Globus pallidus (tissue), 1 donor: Measurements from ENCODE around the gene RAD23B.

ENCODE experiments used
- DNase-seq: peaks from one replicate; pipeline ENCODE4 v3.0.0-alpha.2; 2015; ENCODE audit warnings: low spot score

RAD23B gene

DNA sequence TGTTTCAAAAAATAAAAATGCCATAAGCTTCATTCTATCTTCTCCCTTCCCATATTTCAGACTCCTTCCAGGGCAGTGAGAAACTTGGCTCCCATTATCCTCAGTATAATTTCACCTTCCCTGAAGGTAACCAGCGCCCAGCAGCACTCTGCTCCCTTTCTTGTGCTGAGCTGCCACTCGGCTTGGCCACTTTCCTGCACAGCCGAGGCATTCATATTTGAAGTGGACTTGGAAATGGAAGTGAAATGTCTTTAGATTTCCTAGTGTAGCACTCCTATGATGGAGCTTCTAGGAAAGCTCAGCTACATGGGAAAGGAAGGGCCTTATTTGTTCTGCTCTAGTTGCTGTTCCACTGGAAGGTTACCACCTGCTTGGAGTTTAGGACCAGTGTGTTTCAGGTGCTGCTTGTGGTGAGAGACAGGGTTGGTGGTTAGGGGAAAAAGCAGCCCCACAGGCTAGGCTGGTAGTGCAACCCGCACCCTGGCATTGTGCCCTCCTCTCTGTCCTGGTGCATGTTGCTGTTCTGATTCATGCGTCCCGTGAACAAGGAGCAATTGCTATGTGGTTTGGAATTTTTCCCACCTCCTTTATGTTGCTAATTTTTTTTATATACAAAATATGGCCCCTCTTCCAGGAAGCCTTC, 53.8 kb downstream of the RAD23B start:
- no peak for DNase-seq

DNA sequence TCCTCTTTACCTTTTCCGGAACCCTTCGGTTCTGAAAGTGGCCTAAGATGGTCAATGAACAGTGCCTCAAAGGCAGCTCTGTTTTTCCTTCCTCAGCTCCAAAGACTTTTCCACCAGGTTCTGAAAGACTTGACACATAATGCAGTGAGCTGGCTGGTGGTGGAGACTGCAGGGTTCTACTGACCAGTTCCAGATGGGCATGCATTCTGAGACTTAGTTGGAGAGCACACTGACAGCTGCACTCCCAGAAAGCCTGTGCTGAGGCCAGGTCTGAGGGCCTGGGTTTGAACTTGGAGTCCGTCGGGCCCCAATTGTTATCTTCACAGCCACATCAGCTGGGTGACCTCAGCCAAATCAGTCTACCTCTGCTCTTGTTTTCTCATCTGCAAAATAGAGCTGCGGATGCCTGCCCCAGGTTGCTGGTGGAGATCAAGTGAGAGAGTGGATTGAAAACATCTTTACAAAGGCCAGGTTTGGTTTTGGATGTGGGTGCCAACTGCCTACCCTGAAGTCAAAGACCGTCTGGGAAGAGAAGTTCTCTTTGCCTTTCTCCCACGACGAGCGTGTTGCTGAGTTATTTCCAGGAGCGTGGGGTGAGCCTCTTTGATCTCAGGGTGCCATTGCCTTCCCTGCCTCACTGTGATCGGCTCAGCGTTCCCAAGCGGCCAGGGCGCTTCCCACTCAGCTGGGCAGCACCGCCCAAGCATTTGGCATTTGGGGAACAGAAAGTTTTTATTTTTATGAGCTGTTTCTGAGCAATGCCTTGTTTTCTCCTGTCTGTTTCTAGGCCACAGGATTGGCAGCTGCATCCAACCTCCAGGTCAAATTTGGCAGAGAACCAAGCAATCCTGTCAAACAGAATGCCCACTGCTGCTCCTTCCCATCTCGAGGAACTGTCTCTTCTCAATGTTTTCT, 54.9 kb downstream of the RAD23B start:
- no peak for DNase-seq

GRCh38 chr9:107338911-107339659, 56.0 kb downstream of the RAD23B start:
- no peak for DNase-seq

- no peak for DNase-seq
Measured at GRCh38 chr9:107340920-107341632, 58.0 kb downstream of the RAD23B start.

DNA sequence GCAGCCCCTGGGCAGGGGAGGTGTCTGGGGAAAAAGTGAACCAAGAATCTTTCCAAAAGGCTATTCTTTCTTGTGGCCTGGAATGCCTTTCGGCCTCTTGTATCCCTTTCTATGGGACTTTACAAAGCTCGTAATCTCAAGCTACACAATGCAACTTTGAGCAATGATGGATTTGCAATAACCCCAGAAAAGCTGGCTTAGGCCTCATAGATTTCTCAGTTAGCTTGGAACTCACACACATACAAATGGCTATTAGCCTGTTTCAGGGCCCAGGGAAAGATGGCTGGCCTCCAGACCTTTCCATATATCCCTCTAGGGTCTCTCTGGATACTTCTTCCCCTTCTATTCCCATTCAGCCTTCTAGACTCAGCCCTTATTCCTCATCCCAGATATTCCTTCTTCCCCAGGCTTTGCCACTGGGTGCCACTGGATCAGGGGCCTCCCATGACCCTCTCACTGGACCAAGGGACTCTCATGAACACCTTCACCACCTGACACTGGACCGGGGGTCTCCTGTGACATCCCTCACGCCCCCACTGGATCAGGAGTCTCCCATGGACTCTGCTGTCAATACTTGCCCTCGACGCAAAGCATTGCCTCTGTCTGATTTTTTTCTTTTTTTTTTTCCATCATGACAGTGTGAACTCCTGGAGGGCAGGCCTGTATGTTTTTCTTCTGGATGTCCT, 59.5 kb downstream of the RAD23B start:
- no peak for DNase-seq

DNA sequence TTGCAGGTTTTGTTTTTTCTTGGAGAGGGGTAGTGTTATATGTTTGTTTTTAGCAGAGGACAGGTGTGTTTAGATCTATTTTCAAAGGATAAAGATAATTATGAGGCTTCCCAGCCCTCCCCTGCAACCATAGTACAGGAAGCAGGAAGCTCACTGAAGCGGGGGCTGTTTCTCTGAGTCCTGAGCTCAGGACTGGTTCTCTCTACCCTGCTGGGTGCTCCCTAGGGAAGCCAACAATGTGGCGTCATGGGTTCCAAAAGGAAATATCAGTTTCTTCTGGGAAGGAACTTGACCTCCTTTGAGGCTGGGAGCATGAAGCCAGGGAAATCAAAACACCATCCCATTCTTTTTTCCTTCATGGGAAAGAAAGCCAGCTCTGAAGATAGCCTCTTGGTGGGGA, 62.2 kb downstream of the RAD23B start:
- no peak for DNase-seq

GRCh38 chr9:107348836-107349235, 65.8 kb downstream of the RAD23B start:
- DNase-seq = no peak

DNA sequence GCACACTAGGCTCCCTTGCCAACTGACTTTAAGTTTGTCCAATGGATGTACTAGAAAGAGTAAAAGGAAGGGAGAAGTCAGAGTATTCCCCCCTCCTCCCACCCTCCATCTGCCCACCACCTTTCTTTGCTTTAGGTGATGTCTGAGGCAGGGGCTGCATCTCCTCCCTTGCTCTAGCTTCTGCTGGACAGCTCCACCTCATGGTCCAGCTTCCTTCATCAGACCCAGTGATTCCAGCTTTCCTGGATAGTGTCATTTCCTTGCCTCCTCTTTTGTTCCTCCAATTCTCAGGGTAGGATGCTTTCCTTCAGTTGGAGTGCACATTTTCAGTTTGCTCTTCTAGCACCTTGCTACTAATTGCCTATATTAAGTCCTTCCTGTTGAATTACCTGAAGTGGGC, 67.4 kb downstream of the RAD23B start:
- DNase-seq = no peak

- DNase-seq = no peak
Measured at GRCh38 chr9:107351382-107352045, 68.4 kb downstream of the RAD23B start.

GRCh38 chr9:107355394-107355793, 72.3 kb downstream of the RAD23B start:
- DNase-seq = no peak

- DNase-seq = no peak
Measured at GRCh38 chr9:107358986-107359385, 75.9 kb downstream of the RAD23B start.

DNA sequence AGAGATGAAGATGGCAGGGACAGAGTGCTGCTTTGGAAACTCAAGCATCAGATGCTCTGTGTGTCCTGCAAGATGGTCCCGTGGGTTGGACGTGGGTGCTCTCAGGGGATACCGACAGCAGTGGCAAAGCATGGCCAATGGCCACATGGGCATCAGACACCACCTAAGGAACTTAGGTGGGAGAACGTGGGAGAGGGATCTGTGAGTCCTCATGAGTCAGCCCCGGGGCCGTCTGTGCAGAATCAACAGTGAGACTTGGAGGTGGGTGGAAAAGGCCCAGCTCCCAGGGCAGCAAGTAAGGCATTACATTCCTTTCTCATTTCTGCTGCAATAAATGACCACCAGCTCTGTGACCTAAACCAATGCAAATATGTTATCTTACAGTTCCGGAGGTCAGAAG, 77.0 kb downstream of the RAD23B start:
- DNase-seq = no peak

DNA sequence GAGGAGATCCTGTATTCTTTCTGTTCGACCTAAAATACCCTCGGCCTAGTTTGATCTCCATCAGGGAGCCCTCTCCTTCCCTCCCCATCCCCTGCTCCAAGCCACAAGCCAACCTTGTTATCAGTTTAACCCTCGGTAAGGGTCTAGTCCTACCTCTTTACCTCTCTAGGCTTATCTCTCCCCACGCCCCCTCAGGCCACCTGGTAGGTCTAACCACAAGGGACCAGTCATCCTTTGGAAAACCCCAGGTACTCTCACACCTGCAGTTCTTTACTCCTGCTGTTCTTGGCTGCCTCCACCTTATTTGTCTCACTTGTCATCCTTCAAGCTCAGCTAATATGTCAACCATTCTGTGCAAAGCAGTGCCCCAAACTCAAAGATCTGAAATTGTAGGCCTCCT, 78.7 kb downstream of the RAD23B start:
- DNase-seq = no peak

DNA sequence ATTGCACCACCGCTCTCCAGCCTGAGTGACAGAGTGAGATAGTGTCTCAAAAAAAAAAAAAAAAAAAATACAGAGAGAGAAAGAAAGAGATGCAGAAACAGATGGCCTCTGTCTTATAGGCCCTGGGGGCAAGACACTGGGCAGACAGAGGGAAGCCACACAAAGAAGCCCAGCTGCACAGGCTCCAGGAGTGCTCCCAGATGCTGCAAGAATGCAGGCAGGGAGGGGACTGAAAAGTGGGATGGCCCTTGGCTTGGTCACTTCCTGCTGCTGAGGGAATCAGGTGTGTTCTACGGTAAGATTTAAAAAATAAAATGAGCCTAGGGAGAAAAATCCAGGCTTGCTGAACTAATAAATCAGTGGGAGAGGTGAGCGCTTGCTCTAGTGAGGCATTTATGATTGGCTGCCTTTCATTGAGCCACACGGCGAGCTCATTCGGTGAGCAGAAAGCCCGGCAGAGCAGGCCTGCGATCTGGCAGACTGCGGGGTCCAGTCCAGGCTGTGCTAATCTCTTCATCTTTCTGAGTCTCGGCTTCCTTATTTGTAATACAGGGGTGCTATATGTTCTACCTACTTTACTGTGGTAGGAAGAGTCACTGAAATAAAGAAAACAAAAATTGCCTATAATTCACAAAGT, 80.6 kb downstream of the RAD23B start:
- DNase-seq = no peak

- DNase-seq = no peak
Measured at GRCh38 chr9:107367727-107368502, 84.8 kb downstream of the RAD23B start.

- DNase-seq = no peak
Measured at GRCh38 chr9:107368696-107369095, 85.6 kb downstream of the RAD23B start.

DNA sequence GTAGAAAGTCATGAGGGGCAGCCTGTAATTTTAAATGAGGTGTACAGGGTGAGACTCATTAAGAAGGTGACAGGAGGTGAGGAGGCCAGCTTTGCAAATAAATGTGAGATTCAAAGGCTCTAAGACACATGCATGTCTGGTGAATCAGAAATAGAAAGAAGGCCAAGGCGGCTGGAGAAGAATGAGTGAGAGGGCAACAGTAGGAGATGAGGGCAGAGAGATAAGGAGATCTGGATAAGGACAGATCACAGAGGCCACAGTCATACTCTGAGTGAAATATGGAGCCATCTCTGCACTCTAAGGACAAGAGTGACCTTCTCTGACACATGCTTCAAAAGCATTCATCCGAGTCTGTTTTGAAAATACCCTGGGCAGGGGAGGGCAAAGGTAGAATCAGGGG, 90.7 kb downstream of the RAD23B start:
- no peak for DNase-seq

GRCh38 chr9:107375001-107375400, 91.9 kb downstream of the RAD23B start:
- DNase-seq = no peak

- DNase-seq = no peak
Measured at GRCh38 chr9:107375651-107376369, 92.7 kb downstream of the RAD23B start.
